Measurements from ENCODE around the gene TMPRSS9.

- no peak for TF ChIP-seq CTCF (IDR thresholded peaks at IDR 0.05)
- no peak for TF ChIP-seq POLR2A (IDR thresholded peaks at IDR 0.05)
Measured at GRCh38 chr19:2398735-2399305, 38.8 kb downstream of the TMPRSS9 start.

Data from thyroid gland (tissue), 4 donors.